ENCODE results near the gene SEC31A.

DNA sequence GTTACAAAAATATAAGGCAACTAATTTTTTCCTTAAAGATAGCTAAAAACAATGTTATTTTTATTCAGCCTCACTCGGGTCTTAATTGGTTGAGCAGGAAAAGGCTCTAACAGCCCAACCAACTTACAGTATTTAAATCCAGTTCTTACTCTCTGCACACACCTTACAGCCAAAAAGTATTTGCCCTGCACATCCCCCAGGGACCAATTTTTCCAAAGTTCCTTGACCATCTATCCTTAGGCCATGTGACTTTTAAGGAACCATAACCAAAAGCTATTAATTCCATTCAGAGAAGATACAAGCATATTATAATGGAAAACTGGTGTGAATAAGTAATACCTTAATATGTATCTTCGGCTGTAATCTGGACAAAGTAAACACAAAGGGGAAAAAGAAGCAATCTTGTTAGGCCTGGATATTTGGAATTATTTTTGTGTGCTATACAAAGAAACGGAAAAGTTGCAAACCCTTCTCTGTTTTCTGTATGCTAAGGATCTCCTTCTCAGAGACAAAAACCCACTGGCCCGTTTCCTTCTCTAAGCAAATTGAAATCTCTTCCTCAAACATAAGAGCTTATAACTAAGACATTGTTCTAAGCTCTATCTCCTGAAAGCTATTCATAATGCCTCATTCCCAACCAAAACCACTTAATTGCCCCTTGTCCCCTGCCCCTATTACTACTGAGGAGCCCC lies 8.6 kb upstream of the SEC31A start:
- TF ChIP-seq, protein P1, sequence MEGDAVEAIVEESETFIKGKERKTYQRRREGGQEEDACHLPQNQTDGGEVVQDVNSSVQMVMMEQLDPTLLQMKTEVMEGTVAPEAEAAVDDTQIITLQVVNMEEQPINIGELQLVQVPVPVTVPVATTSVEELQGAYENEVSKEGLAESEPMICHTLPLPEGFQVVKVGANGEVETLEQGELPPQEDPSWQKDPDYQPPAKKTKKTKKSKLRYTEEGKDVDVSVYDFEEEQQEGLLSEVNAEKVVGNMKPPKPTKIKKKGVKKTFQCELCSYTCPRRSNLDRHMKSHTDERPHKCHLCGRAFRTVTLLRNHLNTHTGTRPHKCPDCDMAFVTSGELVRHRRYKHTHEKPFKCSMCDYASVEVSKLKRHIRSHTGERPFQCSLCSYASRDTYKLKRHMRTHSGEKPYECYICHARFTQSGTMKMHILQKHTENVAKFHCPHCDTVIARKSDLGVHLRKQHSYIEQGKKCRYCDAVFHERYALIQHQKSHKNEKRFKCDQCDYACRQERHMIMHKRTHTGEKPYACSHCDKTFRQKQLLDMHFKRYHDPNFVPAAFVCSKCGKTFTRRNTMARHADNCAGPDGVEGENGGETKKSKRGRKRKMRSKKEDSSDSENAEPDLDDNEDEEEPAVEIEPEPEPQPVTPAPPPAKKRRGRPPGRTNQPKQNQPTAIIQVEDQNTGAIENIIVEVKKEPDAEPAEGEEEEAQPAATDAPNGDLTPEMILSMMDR (IDR thresholded peaks at IDR 0.05), result no peak
- TF ChIP-seq POLR2AphosphoS5 (IDR thresholded peaks at IDR 0.05) (no peak), POLR2A (IDR thresholded peaks at IDR 0.05) (no peak)

Measured in prostate gland (tissue), 2 donors.